ENCODE measurements around the gene ELMOD1. TPM values are rescaled to one million over a fixed set of nuclear protein-coding genes. Genes with fewer than 3 reads are reported as not detected.

ELMOD1 gene
- total and polyA plus RNA-seq, 2 of the 4 experiments (the other 2 are of a cell fraction): 0.18 to 0.29 TPM

DNA sequence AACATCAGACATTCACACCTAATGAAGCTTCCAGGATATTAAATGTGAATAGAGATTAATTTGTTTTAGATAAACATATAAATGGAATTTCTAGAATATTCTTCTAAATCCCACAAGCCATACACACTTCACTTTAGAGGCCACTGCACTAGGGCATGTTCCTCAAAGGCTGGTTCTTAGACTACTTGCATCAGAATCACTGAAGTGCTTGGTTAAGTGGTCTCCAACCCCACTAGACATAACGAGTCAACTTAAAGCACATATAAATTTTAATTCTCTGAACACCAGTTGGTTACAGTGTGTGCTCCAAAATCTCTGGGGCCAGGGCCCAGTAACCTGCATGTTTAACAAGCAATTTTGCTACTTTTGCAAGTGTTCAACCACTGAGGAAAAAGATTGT, 17.5 kb upstream of the ELMOD1 start:
- H2AFZ ChIP-seq (replicated peaks; ENCODE audit: low read length, poor library complexity): no peak overlapping the region
- H3K18ac ChIP-seq (ENCODE audit: low read depth, low read length): no peak overlapping the region
- no peak overlapping the region for H3K9ac ChIP-seq (ENCODE audit: low read depth, low read length)
- no peak overlapping the region for H2BK15ac ChIP-seq (ENCODE audit: low read depth, low read length)
- TF ChIP-seq MAZ (IDR thresholded peaks at IDR 0.05; ENCODE audit: borderline replicate concordance, low read depth, low read length) (no peak), FOS (IDR thresholded peaks at IDR 0.05; ENCODE audit: low read depth, low read length) (no peak), BHLHE40 (IDR thresholded peaks at IDR 0.05; ENCODE audit: low read depth, low read length) (no peak), NFE2L2 (IDR thresholded peaks at IDR 0.05; ENCODE audit: low read depth, low read length) (no peak), MAFK (IDR thresholded peaks at IDR 0.05; ENCODE audit: low read depth, low read length) (no peak), MXI1 (IDR thresholded peaks at IDR 0.05; ENCODE audit: borderline replicate concordance, low read depth, low read length) (no peak), RCOR1 (IDR thresholded peaks at IDR 0.05; ENCODE audit: insufficient replicate concordance, low read length) (no peak), POLR2A (IDR thresholded peaks at IDR 0.05; ENCODE audit: low read depth, low read length) (no peak), RFX5 (IDR thresholded peaks at IDR 0.05; ENCODE audit: low read depth, low read length) (no peak)
- TF ChIP-seq, protein P1, sequence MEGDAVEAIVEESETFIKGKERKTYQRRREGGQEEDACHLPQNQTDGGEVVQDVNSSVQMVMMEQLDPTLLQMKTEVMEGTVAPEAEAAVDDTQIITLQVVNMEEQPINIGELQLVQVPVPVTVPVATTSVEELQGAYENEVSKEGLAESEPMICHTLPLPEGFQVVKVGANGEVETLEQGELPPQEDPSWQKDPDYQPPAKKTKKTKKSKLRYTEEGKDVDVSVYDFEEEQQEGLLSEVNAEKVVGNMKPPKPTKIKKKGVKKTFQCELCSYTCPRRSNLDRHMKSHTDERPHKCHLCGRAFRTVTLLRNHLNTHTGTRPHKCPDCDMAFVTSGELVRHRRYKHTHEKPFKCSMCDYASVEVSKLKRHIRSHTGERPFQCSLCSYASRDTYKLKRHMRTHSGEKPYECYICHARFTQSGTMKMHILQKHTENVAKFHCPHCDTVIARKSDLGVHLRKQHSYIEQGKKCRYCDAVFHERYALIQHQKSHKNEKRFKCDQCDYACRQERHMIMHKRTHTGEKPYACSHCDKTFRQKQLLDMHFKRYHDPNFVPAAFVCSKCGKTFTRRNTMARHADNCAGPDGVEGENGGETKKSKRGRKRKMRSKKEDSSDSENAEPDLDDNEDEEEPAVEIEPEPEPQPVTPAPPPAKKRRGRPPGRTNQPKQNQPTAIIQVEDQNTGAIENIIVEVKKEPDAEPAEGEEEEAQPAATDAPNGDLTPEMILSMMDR (conservative IDR thresholded peaks at IDR 0.05; ENCODE audit: low read depth, low read length): no peak
- TF ChIP-seq, protein P2, sequence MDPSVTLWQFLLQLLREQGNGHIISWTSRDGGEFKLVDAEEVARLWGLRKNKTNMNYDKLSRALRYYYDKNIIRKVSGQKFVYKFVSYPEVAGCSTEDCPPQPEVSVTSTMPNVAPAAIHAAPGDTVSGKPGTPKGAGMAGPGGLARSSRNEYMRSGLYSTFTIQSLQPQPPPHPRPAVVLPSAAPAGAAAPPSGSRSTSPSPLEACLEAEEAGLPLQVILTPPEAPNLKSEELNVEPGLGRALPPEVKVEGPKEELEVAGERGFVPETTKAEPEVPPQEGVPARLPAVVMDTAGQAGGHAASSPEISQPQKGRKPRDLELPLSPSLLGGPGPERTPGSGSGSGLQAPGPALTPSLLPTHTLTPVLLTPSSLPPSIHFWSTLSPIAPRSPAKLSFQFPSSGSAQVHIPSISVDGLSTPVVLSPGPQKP (IDR thresholded peaks at IDR 0.05; ENCODE audit: borderline replicate concordance, low read depth, low read length): no peak
- no TSS peak for BruUV-seq (replicated peaks)
- intact Hi-C loops (cut with micrococcal nuclease) (no loop called here), dilution Hi-C loops (cut with HindIII; ENCODE audit: low sequenced_read_pairs, unreplicated experiment) (no loop called here), in situ Hi-C loops (cut with MboI; ENCODE audit: low sequenced_read_pairs) (loop anchor here (10.0 kb wide), 1 partner anchor 201 kb away; no protein-coding TSS in a partner anchor)
- H4K8ac ChIP-seq (ENCODE audit: low read depth in 2 of 2, low read length in 2 of 2): no peak overlapping the region
- no peaks in the 10 kb centered on the region for H4K20me1 ChIP-seq (ENCODE audit: insufficient read depth, low read length)
- H2BK5ac ChIP-seq (ENCODE audit: low read depth, low read length, poor library complexity, severe bottlenecking): no peak overlapping the region
- H3K4me2 ChIP-seq (ENCODE audit: low read depth, low read length): no peak overlapping the region
- no peak overlapping the region for H3K23ac ChIP-seq (ENCODE audit: low read depth, low read length)
- no peak overlapping the region for H3K14ac ChIP-seq (replicated peaks; ENCODE audit: low read depth, low read length)
- no peaks in the 10 kb centered on the region for H3K4me1 ChIP-seq (ENCODE audit: control insufficient read depth, insufficient read depth, low read length)
- no peak overlapping the region for H3K4me3 ChIP-seq (ENCODE audit: insufficient read depth, low read depth, low read length)
- DNase-seq (no peak), ATAC-seq (ENCODE audit: low read depth) (no peak)
- ChIA-PET POLR2A (ENCODE audit: unreplicated experiment) (no interaction called here), CTCF (interaction anchor here (0.5 to 1.4 kb wide), 2 partner anchors 31 to 116 kb away, joined by 3 to 5 read pairs; no protein-coding TSS in a partner anchor)
- H3K27ac ChIP-seq (ENCODE audit: insufficient read depth, low read length): no peak overlapping the region
- H3K36me3 ChIP-seq (ENCODE audit: control insufficient read depth, insufficient read depth, low read length): no peaks in the 10 kb centered on the region
- WGBS, 2 experiments (ENCODE audit: extremely low coverage in 2 of 2, insufficient read length in 1 of 2): no CpG with 5 or more reads among the region's 1 CpG
- no peaks in the 10 kb centered on the region for H3K9me1 ChIP-seq (ENCODE audit: insufficient read depth, low read length)
- no peaks in the 10 kb centered on the region for H3K9me3 ChIP-seq (ENCODE audit: control insufficient read depth, insufficient read depth, low read length)
- H3K79me1 ChIP-seq (ENCODE audit: low read depth in 1 of 2, low read length in 2 of 2): no peaks in the 10 kb centered on the region
- no peak overlapping the region for H2BK120ac ChIP-seq (ENCODE audit: low read depth, low read length)
- no peak overlapping the region for H4K91ac ChIP-seq (ENCODE audit: insufficient read depth, low read depth, low read length)
- no peak overlapping the region for H2AK5ac ChIP-seq (ENCODE audit: low read depth, low read length)
- H3K56ac ChIP-seq (ENCODE audit: extremely low read depth, insufficient read depth, low read length): no peak overlapping the region
- H2AK9ac ChIP-seq (replicated peaks; ENCODE audit: low read depth, low read length, poor library complexity): no peak overlapping the region
- H2BK20ac ChIP-seq (ENCODE audit: low read depth, low read length): no peak overlapping the region
- H3K27me3 ChIP-seq (ENCODE audit: control insufficient read depth, insufficient read depth, low read length): peaks cover 4% of the 10 kb centered on the region
- H3K4ac ChIP-seq (ENCODE audit: low read depth, low read length): no peak overlapping the region
- no peak overlapping the region for H4K5ac ChIP-seq (ENCODE audit: low read depth, low read length)
